ENCODE measurements around the gene HPS4. TPM values are rescaled to one million over a fixed set of nuclear protein-coding genes. Genes with fewer than 3 reads are reported as not detected.

The HPS4 gene
- total RNA-seq, 1 experiment from 2014 or later, result 19.9 TPM

DNA sequence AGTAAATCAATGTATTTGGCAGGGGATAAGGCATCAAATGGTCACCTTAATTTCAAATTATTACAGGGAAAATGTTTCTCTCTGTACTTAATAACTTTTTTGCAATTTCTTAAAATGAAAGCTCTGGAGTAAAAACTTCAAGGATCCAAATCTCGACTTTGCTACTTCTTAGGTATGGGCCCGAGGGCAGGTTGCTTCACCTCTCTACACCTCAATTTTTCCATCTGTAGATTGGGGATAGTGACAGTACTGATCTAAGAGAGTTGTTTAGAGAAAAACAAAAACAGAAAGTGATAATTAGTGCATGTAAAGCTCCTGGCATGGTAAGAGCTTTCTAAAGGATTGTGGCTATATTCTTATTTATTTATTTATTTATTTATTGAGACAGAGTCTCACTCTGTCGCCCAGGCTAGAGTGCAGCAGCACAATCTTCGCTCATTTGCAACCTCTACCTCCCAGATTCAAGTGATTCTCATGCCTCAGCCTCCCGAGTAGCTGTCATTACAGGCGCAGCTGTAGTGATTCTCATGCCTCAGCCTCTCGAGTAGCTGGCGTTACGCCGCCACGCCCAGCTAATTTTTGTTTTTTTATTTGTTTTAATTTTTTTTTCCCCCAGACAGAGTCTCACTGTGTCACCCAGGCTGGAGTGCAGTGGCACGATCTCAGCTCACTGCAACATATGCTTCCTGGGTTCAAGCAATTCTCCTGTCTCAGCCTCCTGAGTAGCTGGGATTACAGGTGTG is 31.0 kb upstream of the HPS4 start:
- H2AFZ ChIP-seq (ENCODE audit: low read length), result no peak overlapping the region
- no peaks in the 10 kb centered on the region; the same call in 1 of the 2 replicates for H3K36me3 ChIP-seq (ENCODE audit: low read depth, low read length)
- DNase-seq (no peak), ATAC-seq (no peak)
- no peaks in the 10 kb centered on the region for H3F3A ChIP-seq (ENCODE audit: low read length, unreplicated experiment)
- H3K79me2 ChIP-seq (ENCODE audit: low read length), result peaks cover 36% of the 10 kb centered on the region
- no peak overlapping the region for H3K27ac ChIP-seq (ENCODE audit: low read length)
- H4K20me1 ChIP-seq (ENCODE audit: low read length), result no peaks in the 10 kb centered on the region
- peaks cover 11% of the 10 kb centered on the region; the same call in 1 of the 2 replicates for H3K4me1 ChIP-seq (ENCODE audit: insufficient read depth, low read length)
- H3K4me2 ChIP-seq (ENCODE audit: low read length), result peak overlapping the region; percentile 83; the same call in 1 of the 2 replicates
- TF ChIP-seq EZH2 (IDR thresholded peaks at IDR 0.05; ENCODE audit: low read length, unreplicated experiment) (no peak), EZH2phosphoT487 (IDR thresholded peaks at IDR 0.05; ENCODE audit: borderline replicate concordance, low read length) (no peak)
- TF ChIP-seq, protein P1, sequence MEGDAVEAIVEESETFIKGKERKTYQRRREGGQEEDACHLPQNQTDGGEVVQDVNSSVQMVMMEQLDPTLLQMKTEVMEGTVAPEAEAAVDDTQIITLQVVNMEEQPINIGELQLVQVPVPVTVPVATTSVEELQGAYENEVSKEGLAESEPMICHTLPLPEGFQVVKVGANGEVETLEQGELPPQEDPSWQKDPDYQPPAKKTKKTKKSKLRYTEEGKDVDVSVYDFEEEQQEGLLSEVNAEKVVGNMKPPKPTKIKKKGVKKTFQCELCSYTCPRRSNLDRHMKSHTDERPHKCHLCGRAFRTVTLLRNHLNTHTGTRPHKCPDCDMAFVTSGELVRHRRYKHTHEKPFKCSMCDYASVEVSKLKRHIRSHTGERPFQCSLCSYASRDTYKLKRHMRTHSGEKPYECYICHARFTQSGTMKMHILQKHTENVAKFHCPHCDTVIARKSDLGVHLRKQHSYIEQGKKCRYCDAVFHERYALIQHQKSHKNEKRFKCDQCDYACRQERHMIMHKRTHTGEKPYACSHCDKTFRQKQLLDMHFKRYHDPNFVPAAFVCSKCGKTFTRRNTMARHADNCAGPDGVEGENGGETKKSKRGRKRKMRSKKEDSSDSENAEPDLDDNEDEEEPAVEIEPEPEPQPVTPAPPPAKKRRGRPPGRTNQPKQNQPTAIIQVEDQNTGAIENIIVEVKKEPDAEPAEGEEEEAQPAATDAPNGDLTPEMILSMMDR (conservative IDR thresholded peaks at IDR 0.05; ENCODE audit: low read depth, low read length), result no peak
- H3K9me3 ChIP-seq (ENCODE audit: low read length), result no peaks in the 10 kb centered on the region
- H3K27me3 ChIP-seq (ENCODE audit: low read length), result no peaks in the 10 kb centered on the region
- no peak overlapping the region for H3K4me3 ChIP-seq (ENCODE audit: low read length)
- no peak overlapping the region for H3K9ac ChIP-seq (ENCODE audit: low read length)
- ChIA-PET CTCF (no interaction called here), POLR2A (ENCODE audit: unreplicated experiment) (no interaction called here)
- intact Hi-C loops (cut with micrococcal nuclease), result loop anchor here (10.0 kb wide), 1 partner anchor 70 kb away; no protein-coding TSS in a partner anchor
- BruUV-seq (replicated peaks), result no TSS peak
- no peaks in the 10 kb centered on the region for H3K9me2 ChIP-seq (replicated peaks; ENCODE audit: low read length)

GRCh38 chr22:26513838-26514237 is 30.3 kb upstream of the HPS4 start:
- Histone ChIP-seq H3K4me3 (ENCODE audit: low read length) (peak overlapping the region; percentile 86; the same call in 1 of the 2 replicates), H3K9ac (ENCODE audit: low read length) (no peak overlapping the region), H3K36me3 (ENCODE audit: low read depth, low read length) (no peaks in the 10 kb centered on the region; the same call in 1 of the 2 replicates), H3K9me2 (replicated peaks; ENCODE audit: low read length) (no peaks in the 10 kb centered on the region), H3K4me2 (ENCODE audit: low read length) (peak overlapping the region; percentile 83), H3K4me1 (ENCODE audit: insufficient read depth, low read length) (peaks cover 11% of the 10 kb centered on the region; the same call in 1 of the 2 replicates), H3F3A (ENCODE audit: low read length, unreplicated experiment) (no peaks in the 10 kb centered on the region), H2AFZ (ENCODE audit: low read length) (no peak overlapping the region), H3K27me3 (ENCODE audit: low read length) (no peaks in the 10 kb centered on the region), H3K27ac (ENCODE audit: low read length) (no peak overlapping the region), H3K79me2 (ENCODE audit: low read length) (peaks cover 36% of the 10 kb centered on the region), H3K9me3 (ENCODE audit: low read length) (no peaks in the 10 kb centered on the region), H4K20me1 (ENCODE audit: low read length) (no peaks in the 10 kb centered on the region)
- TF ChIP-seq EZH2 (IDR thresholded peaks at IDR 0.05; ENCODE audit: low read length, unreplicated experiment) (no peak), EZH2phosphoT487 (IDR thresholded peaks at IDR 0.05; ENCODE audit: borderline replicate concordance, low read length) (no peak)
- TF ChIP-seq, protein P1 (conservative IDR thresholded peaks at IDR 0.05; ENCODE audit: low read depth, low read length), result no peak
- intact Hi-C loops (cut with micrococcal nuclease), result loop anchor here (10.0 kb wide), 1 partner anchor 71 kb away; no protein-coding TSS in a partner anchor
- no peak for DNase-seq
- CTCF ChIA-PET, result no interaction called here
- POLR2A ChIA-PET (ENCODE audit: unreplicated experiment), result no interaction called here
- BruUV-seq (replicated peaks), result no TSS peak
- no peak for ATAC-seq

All from PC-3 (cell line).